MM.1S (cell line): ENCODE data around the gene FOXP1.

ENCODE experiments used
- DNase-seq: peaks from one replicate; pipeline ENCODE4 v3.0.0-alpha.2; 2015
- H2AFZ ChIP-seq: fragments of 300-600 bp; sonication (generic); 2 replicates; pipeline ENCODE4 v1.6.0; 2016; ENCODE audit warnings: antibody characterized with exemption, low read length
- H3F3A ChIP-seq: fragments of 300-600 bp; sonication (generic); 2 replicates; pipeline ENCODE4 v1.6.1; 2016; ENCODE audit warnings: mild to moderate bottlenecking, antibody characterized with exemption, low read length, moderate library complexity, mixed read lengths; ENCODE audit not compliant: insufficient read depth
- H3K27ac ChIP-seq: fragments of 300-600 bp; sonication (generic); 2 replicates; pipeline ENCODE4 v1.5.1; 2016; ENCODE audit warnings: mild to moderate bottlenecking, low read length
- H3K27me3 ChIP-seq: fragments of 300-600 bp; sonication (generic); replicated peaks from 2 replicates; pipeline ENCODE4 v1.6.0; 2016; ENCODE audit warnings: low read length; ENCODE audit not compliant: insufficient read depth
- H3K36me3 ChIP-seq: fragments of 300-600 bp; sonication (generic); replicated peaks from 2 replicates; pipeline ENCODE4 v1.6.1; 2016; ENCODE audit warnings: mild to moderate bottlenecking, low read length, mixed read lengths; ENCODE audit not compliant: insufficient read depth
- H3K4me1 ChIP-seq: fragments of 300-600 bp; sonication (generic); 2 replicates; pipeline ENCODE4 v1.6.1; 2016; ENCODE audit warnings: low read length, mixed read lengths
- H3K4me2 ChIP-seq: fragments of 300-600 bp; sonication (generic); 2 replicates; pipeline ENCODE4 v1.6.0; 2016; ENCODE audit warnings: low read depth, low read length
- H3K4me3 ChIP-seq: fragments of 300-600 bp; sonication (generic); 2 replicates; pipeline ENCODE4 v1.5.1; 2016; ENCODE audit warnings: low read length, mixed read lengths
- H3K79me2 ChIP-seq: fragments of 300-600 bp; sonication (generic); 2 replicates; pipeline ENCODE4 v1.6.1; 2016; ENCODE audit warnings: mixed run types, low read length, mixed read lengths
- H3K9ac ChIP-seq: fragments of 300-600 bp; sonication (generic); 2 replicates; pipeline ENCODE4 v1.6.1; 2016; ENCODE audit warnings: low read length, mixed read lengths
- H3K9me2 ChIP-seq: fragments of 300-600 bp; sonication (generic); replicated peaks from 2 replicates; pipeline ENCODE4 v1.6.1; 2016; ENCODE audit warnings: mild to moderate bottlenecking, low read length, mixed read lengths; ENCODE audit not compliant: insufficient read depth
- H3K9me3 ChIP-seq: fragments of 300-600 bp; sonication (generic); replicated peaks from 2 replicates; pipeline ENCODE4 v1.6.1; 2016; ENCODE audit warnings: mild to moderate bottlenecking, low read length, mixed read lengths; ENCODE audit not compliant: insufficient read depth
- H4K20me1 ChIP-seq: fragments of 300-600 bp; sonication (generic); 2 replicates; pipeline ENCODE4 v1.6.1; 2016; ENCODE audit warnings: mild to moderate bottlenecking, low read length, moderate library complexity, mixed read lengths; ENCODE audit not compliant: insufficient read depth
- CTCF ChIP-seq: fragments of 300-600 bp; sonication (generic); IDR thresholded peaks from 2 replicates; pipeline ENCODE4 v1.5.1; 2016; ENCODE audit warnings: antibody characterized with exemption, low read length, mixed read lengths
- EZH2 ChIP-seq: fragments of 300-600 bp; sonication (generic); optimal IDR thresholded peaks from 2 replicates; pipeline ENCODE3; 2017; ENCODE audit warnings: low read depth, mild to moderate bottlenecking, antibody characterized with exemption, low read length, mixed read lengths
- EZH2phosphoT487 ChIP-seq: fragments of 300-600 bp; sonication (generic); IDR thresholded peaks from 2 replicates; pipeline ENCODE4 v1.6.1; 2018; ENCODE audit warnings: antibody characterized with exemption, low read length

The FOXP1 gene

GRCh38 chr3:71057526-71057894, 526.0 kb downstream of the FOXP1 start:
- Histone ChIP-seq H3K4me3 (no peak overlapping the region), H3K79me2 (peaks cover 98% of the 10 kb centered on the region), H3K9me2 (no peaks in the 10 kb centered on the region), H3K4me2 (no peak overlapping the region), H3K27ac (no peak overlapping the region), H3K9me3 (no peaks in the 10 kb centered on the region), H3F3A (no peaks in the 10 kb centered on the region), H4K20me1 (no peaks in the 10 kb centered on the region), H3K4me1 (peaks cover 9% of the 10 kb centered on the region), H2AFZ (no peak overlapping the region), H3K9ac (no peak overlapping the region), H3K27me3 (no peaks in the 10 kb centered on the region), H3K36me3 (no peaks in the 10 kb centered on the region)
- TF ChIP-seq CTCF (no peak), EZH2 (no peak), EZH2phosphoT487 (no peak)
- DNase-seq = no peak

GRCh38 chr3:71056327-71056726, 527.2 kb downstream of the FOXP1 start:
- Histone ChIP-seq H3K9ac (no peak overlapping the region), H3K4me1 (0 out of 2 replicates have a peak, but pooled peaks cover 4% of the 10 kb centered on the region), H3K9me3 (no peaks in the 10 kb centered on the region), H3K4me3 (no peak overlapping the region), H3K79me2 (peaks cover 86% of the 10 kb centered on the region), H3K36me3 (no peaks in the 10 kb centered on the region), H4K20me1 (no peaks in the 10 kb centered on the region), H3K9me2 (no peaks in the 10 kb centered on the region), H3K4me2 (no peak overlapping the region), H3F3A (no peaks in the 10 kb centered on the region), H3K27me3 (no peaks in the 10 kb centered on the region), H2AFZ (no peak overlapping the region), H3K27ac (no peak overlapping the region)
- TF ChIP-seq EZH2phosphoT487 (no peak), CTCF (no peak), EZH2 (no peak)
- DNase-seq = no peak

GRCh38 chr3:71055257-71056001, 528.1 kb downstream of the FOXP1 start:
- TF ChIP-seq EZH2phosphoT487 (no peak), EZH2 (no peak), CTCF (no peak)
- 0 out of 2 replicates have a peak, but pooled peaks cover 4% of the 10 kb centered on the region for H3K4me1 ChIP-seq
- H3F3A ChIP-seq = no peaks in the 10 kb centered on the region
- no peaks in the 10 kb centered on the region for H3K9me3 ChIP-seq
- no peaks in the 10 kb centered on the region for H3K27me3 ChIP-seq
- H3K9ac ChIP-seq = no peak overlapping the region
- DNase-seq = no peak
- no peaks in the 10 kb centered on the region for H4K20me1 ChIP-seq
- H3K27ac ChIP-seq = no peak overlapping the region
- H3K4me3 ChIP-seq = no peak overlapping the region
- H3K4me2 ChIP-seq = no peak overlapping the region
- no peaks in the 10 kb centered on the region for H3K9me2 ChIP-seq
- no peak overlapping the region for H2AFZ ChIP-seq
- H3K79me2 ChIP-seq = peaks cover 77% of the 10 kb centered on the region
- no peaks in the 10 kb centered on the region for H3K36me3 ChIP-seq
